OCI-LY3 (cell line): ENCODE measurements around the gene VIPR2.

Experiments used
- H2AFZ ChIP-seq: fragments of 200-600, 300-600 bp; shearing (Covaris generic); 2 replicates; pipeline ENCODE4 v1.6.0; 2014; ENCODE audit warnings: antibody characterized with exemption, low read depth, low read length
- H3K27ac ChIP-seq: fragments of 200-600, 300-600 bp; sonication (generic); 2 replicates; pipeline ENCODE4 v1.5.1; 2014; ENCODE audit warnings: mild to moderate bottlenecking, low read length, moderate library complexity, mixed read lengths
- H3K27me3 ChIP-seq: fragments of 200-600, 300-600 bp; sonication (generic); 2 replicates; pipeline ENCODE4 v1.6.1; 2014; ENCODE audit warnings: low read depth, low read length, mixed read lengths
- H3K36me3 ChIP-seq: fragments of 200-600, 300-600 bp; sonication (generic); replicated peaks from 2 replicates; pipeline ENCODE3; 2014; ENCODE audit warnings: low read depth, low read length, mixed read lengths
- H3K4me1 ChIP-seq: fragments of 300-600, 200-600 bp; sonication (generic); 2 replicates; pipeline ENCODE4 v1.6.1; 2014; ENCODE audit warnings: low read length, mixed read lengths
- H3K4me2 ChIP-seq: fragments of 200-600, 300-600 bp; sonication (generic); 2 replicates; pipeline ENCODE4 v1.6.1; 2014; ENCODE audit warnings: low read length, mixed read lengths
- H3K4me3 ChIP-seq: fragments of 300-600, 200-600 bp; sonication (generic); 2 replicates; pipeline ENCODE4 v1.5.1; 2014; ENCODE audit warnings: antibody characterized with exemption, mild to moderate bottlenecking, low read length, moderate library complexity
- H3K79me2 ChIP-seq: fragments of 300-600, 200-600 bp; shearing (Covaris generic); 2 replicates; pipeline ENCODE4 v1.6.1; 2014; ENCODE audit warnings: mild to moderate bottlenecking, low read length, mixed read lengths
- H3K9ac ChIP-seq: fragments of 300-600, 200-600 bp; shearing (Covaris generic); 2 replicates; pipeline ENCODE4 v1.6.0; 2014; ENCODE audit warnings: mild to moderate bottlenecking, low read length, moderate library complexity
- H3K9me3 ChIP-seq: fragments of 200-600, 300-600 bp; shearing (Covaris generic); 2 replicates; pipeline ENCODE4 v1.6.1; 2014; ENCODE audit warnings: low read length, mixed read lengths; ENCODE audit not compliant: insufficient read depth
- H4K20me1 ChIP-seq: fragments of 200-600, 300-600 bp; sonication (generic); 2 replicates; pipeline ENCODE4 v1.6.1; 2016; ENCODE audit warnings: low read length, mixed read lengths; ENCODE audit not compliant: insufficient read depth
- CTCF ChIP-seq: fragments of 200-600, 300-600 bp; sonication (generic); IDR thresholded peaks from 2 replicates; pipeline ENCODE4 v1.5.1; 2014; ENCODE audit warnings: antibody characterized with exemption, low read length, low read depth
- EZH2phosphoT487 ChIP-seq: fragments of 200-600 bp; shearing (Covaris generic); IDR thresholded peaks from 2 replicates; pipeline ENCODE4 v1.6.1; 2018; ENCODE audit warnings: antibody characterized with exemption, mixed run types, low read depth

The VIPR2 gene

GRCh38 chr7:159005618-159006017, 139.0 kb downstream of the VIPR2 start:
- H3K27me3 ChIP-seq = no peaks in the 10 kb centered on the region

GRCh38 chr7:159004411-159004810, 140.3 kb downstream of the VIPR2 start:
- H3K4me2 ChIP-seq = no peak overlapping the region
- no peaks in the 10 kb centered on the region for H3K36me3 ChIP-seq
- no peak for TF ChIP-seq EZH2phosphoT487
- no peak for TF ChIP-seq CTCF
- H3K9ac ChIP-seq = no peak overlapping the region
- H3K27ac ChIP-seq = no peak overlapping the region
- no peak overlapping the region for H3K4me3 ChIP-seq
- no peaks in the 10 kb centered on the region for H4K20me1 ChIP-seq
- no peaks in the 10 kb centered on the region for H3K79me2 ChIP-seq
- no peak overlapping the region for H2AFZ ChIP-seq
- H3K4me1 ChIP-seq = no peaks in the 10 kb centered on the region
- H3K27me3 ChIP-seq = no peaks in the 10 kb centered on the region
- H3K9me3 ChIP-seq = no peaks in the 10 kb centered on the region

More at GRCh38 chr7:159005618-159006017, 139.0 kb downstream of the VIPR2 start:
- Histone ChIP-seq H3K36me3 (no peaks in the 10 kb centered on the region), H3K9ac (no peak overlapping the region), H3K4me2 (no peak overlapping the region), H3K9me3 (no peaks in the 10 kb centered on the region), H3K27ac (no peak overlapping the region), H3K4me1 (no peaks in the 10 kb centered on the region), H3K4me3 (no peak overlapping the region), H3K79me2 (no peaks in the 10 kb centered on the region), H4K20me1 (no peaks in the 10 kb centered on the region), H2AFZ (no peak overlapping the region)
- no peak for TF ChIP-seq EZH2phosphoT487
- no peak for TF ChIP-seq CTCF

GRCh38 chr7:159001811-159002210, 142.9 kb downstream of the VIPR2 start:
- no peak overlapping the region for H3K27ac ChIP-seq
- no peak overlapping the region for H3K4me2 ChIP-seq
- no peak overlapping the region for H2AFZ ChIP-seq
- no peaks in the 10 kb centered on the region for H3K4me1 ChIP-seq
- H3K4me3 ChIP-seq = no peak overlapping the region
- no peaks in the 10 kb centered on the region for H4K20me1 ChIP-seq
- no peak overlapping the region for H3K9ac ChIP-seq
- no peaks in the 10 kb centered on the region for H3K9me3 ChIP-seq
- H3K79me2 ChIP-seq = no peaks in the 10 kb centered on the region
- no peaks in the 10 kb centered on the region for H3K27me3 ChIP-seq
- TF ChIP-seq EZH2phosphoT487 (no peak), CTCF (no peak)
- no peaks in the 10 kb centered on the region for H3K36me3 ChIP-seq

GRCh38 chr7:159000859-159001435, 143.7 kb downstream of the VIPR2 start:
- TF ChIP-seq CTCF = no peak
- TF ChIP-seq EZH2phosphoT487 = no peak
- no peaks in the 10 kb centered on the region for H3K27me3 ChIP-seq
- no peaks in the 10 kb centered on the region for H3K36me3 ChIP-seq
- H4K20me1 ChIP-seq = no peaks in the 10 kb centered on the region
- H3K79me2 ChIP-seq = no peaks in the 10 kb centered on the region
- H3K27ac ChIP-seq = no peak overlapping the region
- no peak overlapping the region for H3K4me3 ChIP-seq
- H3K4me1 ChIP-seq = no peaks in the 10 kb centered on the region
- H2AFZ ChIP-seq = no peak overlapping the region
- no peak overlapping the region for H3K9ac ChIP-seq
- no peaks in the 10 kb centered on the region for H3K9me3 ChIP-seq
- no peak overlapping the region for H3K4me2 ChIP-seq
